K562 (cell line): ENCODE results near the gene GDF15. TPM values are rescaled to one million over a fixed set of nuclear protein-coding genes. Genes with fewer than 3 reads are reported as not detected.

Experiments
- BRF1 ChIP-seq: IDR thresholded peaks from 3 replicates; pipeline ENCODE4 v1.6.1; 2011; ENCODE audit warnings: borderline replicate concordance, mild to moderate bottlenecking; ENCODE audit not compliant: insufficient read length; ENCODE audit errors: extremely low read depth
- CEBPG ChIP-seq, 3 experiments: fragments of 200-800 bp in 1 of 3; sonication (Bioruptor generic) in 1 of 3; sonication (generic) in 1 of 3; formaldehyde crosslinking in 1 of 3; IDR thresholded peaks in 2 of 3; conservative IDR thresholded peaks in 1 of 3; 2 replicates each; pipeline versions ENCODE4 v1.6.1 to v1.8.0; 2016 to 2022; ENCODE audit warnings: missing compliant biosample characterization in 2 of 3, missing genetic modification characterization in 2 of 3, mild to moderate bottlenecking in 1 of 3, missing genetic modification reagents in 1 of 3
- CREB5 ChIP-seq: fragments of 250-450 bp; sonication (Bioruptor Pico); IDR thresholded peaks from 2 replicates; pipeline ENCODE4 v1.5.0; 2020; ENCODE audit warnings: mild to moderate bottlenecking
- FIP1L1 ChIP-seq: fragments of 200-400 bp; formaldehyde crosslinking; IDR thresholded peaks from 2 replicates; pipeline ENCODE4 v1.6.1; 2018; ENCODE audit warnings: mild to moderate bottlenecking, low read depth, low read length; ENCODE audit not compliant: poor library complexity, severe bottlenecking
- FOXA3 ChIP-seq, 2 experiments: fragments of 450-650 bp in 1 of 2; sonication (generic) in 1 of 2; formaldehyde crosslinking; IDR thresholded peaks in 1 of 2; conservative IDR thresholded peaks in 1 of 2; 2 replicates each; pipeline versions ENCODE4 v1.4.0 to v1.8.0; 2020 to 2022; ENCODE audit warnings: mild to moderate bottlenecking in 2 of 2, missing genetic modification reagents in 1 of 2
- HNRNPUL1 ChIP-seq: fragments of 200-400 bp; formaldehyde crosslinking; IDR thresholded peaks from 2 replicates; pipeline ENCODE4 v1.6.1; 2017; ENCODE audit warnings: low read length
- KAT8 ChIP-seq: fragments of 450-650 bp; IDR thresholded peaks from 2 replicates; pipeline ENCODE4 v1.6.1; 2016; ENCODE audit warnings: low read depth, mild to moderate bottlenecking
- PRDM10 ChIP-seq: fragments of 450-650 bp; IDR thresholded peaks from 2 replicates; pipeline ENCODE4 v1.6.1; 2018; ENCODE audit not compliant: partially characterized antibody
- RBM22 ChIP-seq: fragments of 200-400 bp; formaldehyde crosslinking; IDR thresholded peaks from 2 replicates; pipeline ENCODE4 v1.6.1; 2018; ENCODE audit warnings: low read length, low read depth; ENCODE audit not compliant: poor library complexity, severe bottlenecking
- RERE ChIP-seq: sonication (generic); formaldehyde crosslinking; IDR thresholded peaks from 2 replicates; pipeline ENCODE4 v1.8.0; 2023; ENCODE audit warnings: missing genetic modification reagents, mild to moderate bottlenecking, borderline replicate concordance
- SMC3 ChIP-seq: conservative IDR thresholded peaks from 2 replicates; pipeline ENCODE4 v1.6.1; 2011; ENCODE audit warnings: low read depth, low read length, improper control_type of control experiment; ENCODE audit not compliant: insufficient read depth
- TAL1 ChIP-seq: fragments of 450-650 bp; IDR thresholded peaks from 2 replicates; pipeline ENCODE4 v1.6.1; 2016; ENCODE audit warnings: mild to moderate bottlenecking
- ZNF277 ChIP-seq: fragments of 250-450 bp; sonication (Bioruptor Pico); IDR thresholded peaks from 2 replicates; pipeline ENCODE4 v1.8.0; 2022; ENCODE audit warnings: inconsistent platforms, mild to moderate bottlenecking, moderate library complexity, borderline replicate concordance
- ZNF699 ChIP-seq: fragments of 250-450 bp; sonication (Bioruptor Pico); IDR thresholded peaks from 2 replicates; pipeline ENCODE4 v1.8.0; 2021; ENCODE audit warnings: mild to moderate bottlenecking, moderate library complexity; ENCODE audit not compliant: insufficient replicate concordance
- polyA plus RNA-seq, 8 experiments: library from polyadenylated mRNA; depleted of rRNA in 4 of 8; stranded (reverse) in 5 of 8; unstranded in 3 of 8; fragments of >200 nt; fragmentation: Nextera tagmentation in 2 of 8; fragmentation: Illumina TruSeq in 1 of 8; extraction: Ambion mirVana in 2 of 8; extraction: Trizol in 1 of 8; gene quantifications; 2 replicates each; pipeline versions ENCODE4 v1.2.1 to v1.2.3, GENCODE V29; 2011 to 2014; ENCODE audit warnings: inconsistent platforms in 1 of 8, missing spikeins in 1 of 8
- total RNA-seq, 7 experiments: library from RNA; depleted of rRNA in 6 of 7; stranded (reverse); fragments of >200 nt in 6 of 7; fragmentation: Illumina TruSeq in 2 of 7; extraction: Trizol in 2 of 7; gene quantifications; 2 replicates each; pipeline versions ENCODE4 v1.2.1 to v1.2.3, GENCODE V29; 2011 to 2021; ENCODE audit warnings: low replicate concordance in 1 of 7

Gene GDF15
- total and polyA plus RNA-seq, 9 of the 15 experiments (the other 6 are each of a cell fraction or from before 2014, with no cell fraction given), result 2.3 to 82.4 (median 12.5) TPM

GRCh38 chr19:18401580-18402112 is 15.7 kb downstream of the GDF15 start (continued):
- TF ChIP-seq FIP1L1, result no peak
- no peak for TF ChIP-seq RERE (CRISPR knock-in tag)
- no peak for TF ChIP-seq ZNF277 (CRISPR knock-in tag)
- TF ChIP-seq BRF1, result no peak
- TF ChIP-seq FOXA3 (CRISPR knock-in tag; conservative IDR thresholded peaks at IDR 0.05 in 1 of 2, IDR thresholded peaks at IDR 0.05 in 1 of 2), result no peak
- TF ChIP-seq CREB5 (CRISPR knock-in tag), result no peak
- no peak for TF ChIP-seq RBM22
- TF ChIP-seq SMC3, result peak; percentile 70
- no peak for TF ChIP-seq PRDM10
- no peak for TF ChIP-seq ZNF699
- no peak for TF ChIP-seq TAL1
- TF ChIP-seq HNRNPUL1, result no peak
- no peak for TF ChIP-seq CEBPG (CRISPR knock-in tag; IDR thresholded peaks at IDR 0.05)
- TF ChIP-seq CEBPG (tag; conservative IDR thresholded peaks at IDR 0.05 in 1 of 2, IDR thresholded peaks at IDR 0.05 in 1 of 2), result no peak
- no peak for TF ChIP-seq KAT8
